K562 (cell line): ENCODE data around the gene KMT2E. TPM values are rescaled to one million over a fixed set of nuclear protein-coding genes. Genes with fewer than 3 reads are reported as not detected.

Experiments used
- ARHGAP35 ChIP-seq: fragments of 450-650 bp; IDR thresholded peaks from 2 replicates; pipeline ENCODE4 v1.6.1; 2018; ENCODE audit not compliant: partially characterized antibody
- CBFA2T3 ChIP-seq: fragments of 450-650 bp; IDR thresholded peaks from 2 replicates; pipeline ENCODE4 v1.6.1; 2017
- CBX5 ChIP-seq: IDR thresholded peaks from 2 replicates; pipeline ENCODE4 v1.6.1; 2014; ENCODE audit warnings: low read depth, borderline replicate concordance
- HMG20B ChIP-seq: fragments of 250-450 bp; sonication (Bioruptor Pico); IDR thresholded peaks from 2 replicates; pipeline ENCODE4 v1.5.0; 2021; ENCODE audit warnings: mild to moderate bottlenecking
- KLF10 ChIP-seq: fragments of 250-450 bp; sonication (Bioruptor Pico); IDR thresholded peaks from 2 replicates; pipeline ENCODE4 v1.6.1; 2021; ENCODE audit warnings: matching md5 sums
- POLR2G ChIP-seq: fragments of 200-400 bp; formaldehyde crosslinking; IDR thresholded peaks from 2 replicates; pipeline ENCODE4 v1.6.1; 2017; ENCODE audit warnings: low read depth, mild to moderate bottlenecking, antibody characterized with exemption, low read length, moderate library complexity
- STAG1 ChIP-seq: sonication (generic); formaldehyde crosslinking; IDR thresholded peaks from 2 replicates; pipeline ENCODE4 v1.5.0; 2020; ENCODE audit warnings: missing genetic modification reagents, borderline replicate concordance
- ZNF696 ChIP-seq: fragments of 250-450 bp; sonication (Bioruptor Pico); conservative IDR thresholded peaks from 2 replicates; pipeline ENCODE4 v1.4.0; 2020; ENCODE audit warnings: mild to moderate bottlenecking, moderate library complexity
- polyA plus RNA-seq, 8 experiments: library from polyadenylated mRNA; depleted of rRNA in 4 of 8; stranded (reverse) in 5 of 8; unstranded in 3 of 8; fragments of >200 nt; fragmentation: Nextera tagmentation in 2 of 8; fragmentation: Illumina TruSeq in 1 of 8; extraction: Ambion mirVana in 2 of 8; extraction: Trizol in 1 of 8; gene quantifications; 2 replicates each; pipeline versions ENCODE4 v1.2.1 to v1.2.3, GENCODE V29; 2011 to 2014; ENCODE audit warnings: inconsistent platforms in 1 of 8, missing spikeins in 1 of 8
- total RNA-seq, 7 experiments: library from RNA; depleted of rRNA in 6 of 7; stranded (reverse); fragments of >200 nt in 6 of 7; fragmentation: Illumina TruSeq in 2 of 7; extraction: Trizol in 2 of 7; gene quantifications; 2 replicates each; pipeline versions ENCODE4 v1.2.1 to v1.2.3, GENCODE V29; 2011 to 2021; ENCODE audit warnings: low replicate concordance in 1 of 7
- TF ChIP-seq, protein P1 (sequence below): sonication (generic); formaldehyde crosslinking; IDR thresholded peaks from 2 replicates; pipeline ENCODE4 v1.8.0; 2023; ENCODE audit warnings: mild to moderate bottlenecking, missing genetic modification reagents
- TF ChIP-seq, protein P2 (sequence below): fragments of 250-450 bp; sonication (Bioruptor Pico); IDR thresholded peaks from 2 replicates; pipeline ENCODE4 v1.5.0; 2021

KMT2E gene
- total and polyA plus RNA-seq, 9 of the 15 experiments (the other 6 are each of a cell fraction or from before 2014, with no cell fraction given) = 8.9 to 55.3 (median 38.1) TPM

GRCh38 chr7:105010504-105011130 lies 3.4 kb upstream of the KMT2E start (continued):
- TF ChIP-seq, protein P1, sequence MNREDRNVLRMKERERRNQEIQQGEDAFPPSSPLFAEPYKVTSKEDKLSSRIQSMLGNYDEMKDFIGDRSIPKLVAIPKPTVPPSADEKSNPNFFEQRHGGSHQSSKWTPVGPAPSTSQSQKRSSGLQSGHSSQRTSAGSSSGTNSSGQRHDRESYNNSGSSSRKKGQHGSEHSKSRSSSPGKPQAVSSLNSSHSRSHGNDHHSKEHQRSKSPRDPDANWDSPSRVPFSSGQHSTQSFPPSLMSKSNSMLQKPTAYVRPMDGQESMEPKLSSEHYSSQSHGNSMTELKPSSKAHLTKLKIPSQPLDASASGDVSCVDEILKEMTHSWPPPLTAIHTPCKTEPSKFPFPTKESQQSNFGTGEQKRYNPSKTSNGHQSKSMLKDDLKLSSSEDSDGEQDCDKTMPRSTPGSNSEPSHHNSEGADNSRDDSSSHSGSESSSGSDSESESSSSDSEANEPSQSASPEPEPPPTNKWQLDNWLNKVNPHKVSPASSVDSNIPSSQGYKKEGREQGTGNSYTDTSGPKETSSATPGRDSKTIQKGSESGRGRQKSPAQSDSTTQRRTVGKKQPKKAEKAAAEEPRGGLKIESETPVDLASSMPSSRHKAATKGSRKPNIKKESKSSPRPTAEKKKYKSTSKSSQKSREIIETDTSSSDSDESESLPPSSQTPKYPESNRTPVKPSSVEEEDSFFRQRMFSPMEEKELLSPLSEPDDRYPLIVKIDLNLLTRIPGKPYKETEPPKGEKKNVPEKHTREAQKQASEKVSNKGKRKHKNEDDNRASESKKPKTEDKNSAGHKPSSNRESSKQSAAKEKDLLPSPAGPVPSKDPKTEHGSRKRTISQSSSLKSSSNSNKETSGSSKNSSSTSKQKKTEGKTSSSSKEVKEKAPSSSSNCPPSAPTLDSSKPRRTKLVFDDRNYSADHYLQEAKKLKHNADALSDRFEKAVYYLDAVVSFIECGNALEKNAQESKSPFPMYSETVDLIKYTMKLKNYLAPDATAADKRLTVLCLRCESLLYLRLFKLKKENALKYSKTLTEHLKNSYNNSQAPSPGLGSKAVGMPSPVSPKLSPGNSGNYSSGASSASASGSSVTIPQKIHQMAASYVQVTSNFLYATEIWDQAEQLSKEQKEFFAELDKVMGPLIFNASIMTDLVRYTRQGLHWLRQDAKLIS = 0 out of 2 replicates have a peak, but pooled peaks have one; percentile 39
- TF ChIP-seq KLF10 (CRISPR knock-in tag) = no peak
- no peak for TF ChIP-seq HMG20B (CRISPR knock-in tag)
- no peak for TF ChIP-seq ZNF696 (CRISPR knock-in tag)
- no peak for TF ChIP-seq STAG1 (CRISPR knock-in tag)
- TF ChIP-seq CBFA2T3 = no peak
- no peak for TF ChIP-seq ARHGAP35
- TF ChIP-seq POLR2G = peak; percentile 26; the same call in 1 of the 2 replicates
- TF ChIP-seq, protein P2, sequence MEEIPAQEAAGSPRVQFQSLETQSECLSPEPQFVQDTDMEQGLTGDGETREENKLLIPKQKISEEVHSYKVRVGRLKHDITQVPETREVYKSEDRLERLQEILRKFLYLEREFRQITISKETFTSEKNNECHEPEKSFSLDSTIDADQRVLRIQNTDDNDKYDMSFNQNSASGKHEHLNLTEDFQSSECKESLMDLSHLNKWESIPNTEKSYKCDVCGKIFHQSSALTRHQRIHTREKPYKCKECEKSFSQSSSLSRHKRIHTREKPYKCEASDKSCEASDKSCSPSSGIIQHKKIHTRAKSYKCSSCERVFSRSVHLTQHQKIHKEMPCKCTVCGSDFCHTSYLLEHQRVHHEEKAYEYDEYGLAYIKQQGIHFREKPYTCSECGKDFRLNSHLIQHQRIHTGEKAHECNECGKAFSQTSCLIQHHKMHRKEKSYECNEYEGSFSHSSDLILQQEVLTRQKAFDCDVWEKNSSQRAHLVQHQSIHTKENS (CRISPR knock-in tag) = no peak
- TF ChIP-seq CBX5 = no peak
